A549 (cell line): Measurements from ENCODE around the gene ZNF747. TPM values are rescaled to one million over a fixed set of nuclear protein-coding genes. Genes with fewer than 3 reads are reported as not detected.
"Not testable (repeated sequence)": the region's sequence is repeated elsewhere in the genome, so short reads cannot be mapped to it uniquely, and the experiment has no call there.

Experiments
- ATAC-seq, 2 experiments: fragments of 200-7000 bp in 1 of 2; fragments of >200 bp in 1 of 2; cut with Nextera tagmentation in 1 of 2; cut with Tn5 transposase in 1 of 2; 3 replicates each; pipeline versions ENCODE4 v1.8.0 to v1.9.1; 2018 to 2020; ENCODE audit warnings: mild to moderate bottlenecking in 1 of 2, moderate library complexity in 1 of 2
- CTCF ChIA-PET: fragments of 300-600 bp; sonication (Branson Sonifier 250); formaldehyde crosslinking; extraction: SDS; loops from one replicate; lab custom pipeline; 2021; ENCODE audit warnings: antibody characterized with exemption, inconsistent platforms; lab: Yijun Ruan, JAX
- POLR2A ChIA-PET: fragments of 350-600 bp; formaldehyde crosslinking; extraction: SDS; loops from one replicate; lab custom pipeline; 2021; ENCODE audit warnings: antibody characterized with exemption, inconsistent platforms; lab: Yijun Ruan, JAX
- DNase-seq, 2 experiments: peaks; one replicate each; pipeline versions ENCODE4 v3.0.0 to v3.0.0-alpha.2; 2011 to 2016; ENCODE audit warnings: low read depth in 1 of 2, low spot score in 1 of 2
- FAIRE-seq: peaks from 2 replicates; lab custom pipeline; 2011; peaks lifted over from hg19 to GRCh38; lab: Jason Lieb, UNC
- H3K27ac ChIP-seq, 2 experiments: fragments of >200 bp; sonication (Bioruptor Twin); formaldehyde crosslinking; 3 replicates each; pipeline ENCODE4 v1.5.1; 2016 to 2017
- H3K4me1 ChIP-seq: fragments of >200 bp; sonication (Bioruptor Twin); formaldehyde crosslinking; 3 replicates; pipeline ENCODE4 v1.6.1; 2016
- H3K4me2 ChIP-seq: fragments of >200 bp; sonication (Bioruptor Twin); formaldehyde crosslinking; 3 replicates; pipeline ENCODE4 v1.6.1; 2016
- H3K4me3 ChIP-seq: fragments of >200 bp; sonication (Bioruptor Twin); formaldehyde crosslinking; 3 replicates; pipeline ENCODE4 v1.5.1; 2016
- H3K9me3 ChIP-seq: fragments of >200 bp; sonication (Bioruptor Twin); formaldehyde crosslinking; 3 replicates; pipeline ENCODE4 v1.6.1; 2016
- CBX2 ChIP-seq: fragments of 200-600 bp; sonication (generic); IDR thresholded peaks from 2 replicates; pipeline ENCODE4 v1.6.1; 2016; ENCODE audit warnings: low read depth, mild to moderate bottlenecking, borderline replicate concordance
- HOXB13 ChIP-seq: fragments of 250-450 bp; sonication (Bioruptor Pico); IDR thresholded peaks from 2 replicates; pipeline ENCODE4 v1.5.0; 2020; ENCODE audit warnings: low read depth, mild to moderate bottlenecking, moderate library complexity
- JUN ChIP-seq, 2 experiments: fragments of >200 bp; sonication (Bioruptor Twin); formaldehyde crosslinking; IDR thresholded peaks; 2 replicates in 1 of 2; 3 replicates in 1 of 2; pipeline ENCODE4 v1.6.1; 2016 to 2017
- MAFK ChIP-seq: fragments of 450-650 bp; IDR thresholded peaks from 2 replicates; pipeline ENCODE4 v1.6.1; 2014; ENCODE audit not compliant: partially characterized antibody
- PHF8 ChIP-seq: fragments of 200-600 bp; sonication (generic); IDR thresholded peaks from 2 replicates; pipeline ENCODE4 v1.6.1; 2016; ENCODE audit warnings: low read depth, mild to moderate bottlenecking, antibody characterized with exemption, moderate library complexity, borderline replicate concordance
- RCOR1 ChIP-seq: fragments of 150-350 bp; IDR thresholded peaks from 2 replicates; pipeline ENCODE4 v1.6.1; 2014; ENCODE audit warnings: antibody characterized with exemption, low read length, low read depth
- RNF2 ChIP-seq: fragments of 200-600 bp; sonication (generic); IDR thresholded peaks from 2 replicates; pipeline ENCODE4 v1.6.1; 2016; ENCODE audit warnings: low read depth, mild to moderate bottlenecking, antibody characterized with exemption, moderate library complexity, borderline replicate concordance
- TFCP2L1 ChIP-seq: fragments of 250-450 bp; sonication (Bioruptor Pico); IDR thresholded peaks from 2 replicates; pipeline ENCODE4 v1.5.0; 2021; ENCODE audit warnings: mild to moderate bottlenecking
- ZNF302 ChIP-seq: fragments of 250-450 bp; sonication (Bioruptor Pico); IDR thresholded peaks from 2 replicates; pipeline ENCODE4 v1.9.0; 2021; ENCODE audit warnings: inconsistent platforms, mild to moderate bottlenecking, moderate library complexity
- WGBS: methylation state at CpG from one replicate; pipeline ENCODE4 v1.1.6; 2017; ENCODE audit errors: missing lambda C conversion rate; 5-methylcytosine and 5-hydroxymethylcytosine counted together
- polyA plus RNA-seq, 4 experiments: library from polyadenylated mRNA; depleted of rRNA in 3 of 4; stranded (reverse); fragments of >200 nt; fragmentation: RNase III in 1 of 4; extraction: RNeasy Plus Mini Kit Qiagen cat#74134 plus additional on column Dnase treatment in 1 of 4; gene quantifications; 2 replicates in 3 of 4; 3 replicates in 1 of 4; pipeline ENCODE4 v1.2.3, GENCODE V29; 2011 to 2017
- TF ChIP-seq, protein P1 (sequence below): IDR thresholded peaks from 2 replicates; pipeline ENCODE4 v1.6.1; 2012
- TF ChIP-seq, protein P2 (sequence below): IDR thresholded peaks from 2 replicates; pipeline ENCODE4 v1.6.1; 2012; ENCODE audit warnings: low read depth, borderline replicate concordance
- TF ChIP-seq, protein P3 (sequence below): fragments of >200 bp; sonication (Bioruptor Twin); formaldehyde crosslinking; IDR thresholded peaks from 3 replicates; pipeline ENCODE4 v1.6.1; 2016
- TF ChIP-seq, protein P4 (sequence below): IDR thresholded peaks from 2 replicates; pipeline ENCODE4 v1.6.1; 2012
- TF ChIP-seq, protein P5 (sequence below): fragments of 250-450 bp; sonication (Bioruptor Pico); IDR thresholded peaks from 2 replicates; pipeline ENCODE4 v1.5.0; 2021; ENCODE audit warnings: mild to moderate bottlenecking, moderate library complexity, borderline replicate concordance

Gene ZNF747
- polyA plus RNA-seq, 2 of the 4 experiments (the other 2 are of a cell fraction) = 4.8 to 5.0 TPM

DNA sequence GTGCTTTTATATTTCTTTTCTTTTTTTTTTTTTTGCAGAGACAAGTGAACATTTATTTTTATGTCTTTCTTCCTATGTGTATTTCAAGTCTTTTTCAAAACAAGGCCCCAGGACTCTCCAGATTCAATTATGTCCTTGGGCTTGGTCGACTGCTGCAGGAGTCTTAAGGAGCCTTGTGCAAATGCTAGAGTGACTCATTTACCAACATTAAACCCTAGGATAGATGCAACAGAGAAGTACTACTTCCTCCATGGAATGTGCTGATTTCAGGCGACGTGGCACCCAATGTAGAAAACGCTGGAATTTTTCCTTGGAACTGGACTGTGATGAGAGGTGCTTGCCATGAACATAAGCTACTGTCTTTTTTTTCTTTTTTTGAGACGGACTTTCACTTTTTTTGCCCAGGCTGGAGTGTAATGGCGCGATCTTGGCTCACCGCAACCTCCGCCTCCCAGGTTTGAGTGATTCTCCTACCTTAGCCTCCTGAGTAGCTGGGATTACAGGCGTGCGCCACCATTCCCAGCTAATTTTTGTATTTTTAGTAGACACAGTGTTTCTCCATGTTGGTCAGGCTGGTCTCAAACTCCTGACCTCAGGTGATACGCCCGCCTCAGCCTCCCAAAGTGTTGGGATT, 1.9 kb upstream of the ZNF747 start:
- not testable (repeated sequence) for ATAC-seq, H3K4me3 ChIP-seq, H3K9me3 ChIP-seq, FAIRE-seq, DNase-seq, H3K27ac ChIP-seq
- 90% methylated on average over 13 of the region's 13 CpGs for WGBS
- Histone ChIP-seq H3K4me1 (peaks cover 20% of the 10 kb centered on the region; the same call in 2 of the 3 replicates), H3K4me2 (peak overlapping the region; percentile 87; the same call in 2 of the 3 replicates)
- CTCF ChIA-PET = interaction anchor here (0.6 to 2.2 kb wide), 6 partner anchors 16 to 98 kb away, joined by 4 to 9 read pairs (median 4); partner anchors contain the start of gene ZNF764
- POLR2A ChIA-PET = interaction anchor here (0.5 to 3.0 kb wide), 4 partner anchors 9 to 107 kb away, joined by 5 to 36 read pairs (median 6); partner anchors contain the start of genes DCTPP1 and ZNF764

DNA sequence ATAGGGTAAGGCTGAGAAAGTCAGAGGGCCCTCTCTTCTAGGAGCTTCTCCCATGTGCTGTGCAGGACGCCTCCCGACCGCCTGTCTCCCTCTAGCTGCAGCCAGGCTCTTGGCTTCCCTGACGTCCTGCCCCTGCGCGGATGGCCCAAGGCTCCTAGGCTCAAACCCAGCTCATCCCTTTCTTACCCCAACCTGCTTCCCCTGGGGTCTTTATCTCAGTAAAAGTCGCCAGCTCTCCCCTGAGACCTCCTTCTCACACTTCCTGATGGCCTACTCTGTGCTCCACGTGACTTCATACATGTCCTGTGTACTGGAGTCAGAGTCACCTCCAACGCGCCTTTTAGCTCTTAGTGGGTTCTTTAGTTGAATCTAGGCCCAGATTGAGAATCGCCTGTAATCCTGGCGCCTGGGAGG, 1.1 kb upstream of the ZNF747 start:
- WGBS = 69% methylated on average over 12 of the region's 12 CpGs
- FAIRE-seq (no peak), DNase-seq (peak in 1 of 2 experiments; percentile 67), ATAC-seq (peak; percentile 47 to 68; a peak in 4 of 6 replicates)
- Histone ChIP-seq H3K4me2 (peak overlapping the region; percentile 87), H3K9me3 (no peaks in the 10 kb centered on the region), H3K4me1 (peaks cover 13% of the 10 kb centered on the region; the same call in 2 of the 3 replicates), H3K4me3 (peak overlapping the region; percentile 52), H3K27ac (peak overlapping the region; percentile 89 to 93; a peak in 5 of 6 replicates)
- CTCF ChIA-PET = interaction anchor here (0.7 to 2.8 kb wide), 10 partner anchors 10 to 106 kb away, joined by 3 to 12 read pairs (median 8); partner anchors contain the start of genes DCTPP1, ZNF764, ZNF768 and ZNF785
- no peak for TF ChIP-seq PHF8
- no peak for TF ChIP-seq CBX2
- POLR2A ChIA-PET = interaction anchor here (0.5 to 3.0 kb wide), 8 partner anchors 9 to 106 kb away, joined by 3 to 36 read pairs (median 6); partner anchors contain the start of genes DCTPP1, ZNF688 and ZNF764

DNA sequence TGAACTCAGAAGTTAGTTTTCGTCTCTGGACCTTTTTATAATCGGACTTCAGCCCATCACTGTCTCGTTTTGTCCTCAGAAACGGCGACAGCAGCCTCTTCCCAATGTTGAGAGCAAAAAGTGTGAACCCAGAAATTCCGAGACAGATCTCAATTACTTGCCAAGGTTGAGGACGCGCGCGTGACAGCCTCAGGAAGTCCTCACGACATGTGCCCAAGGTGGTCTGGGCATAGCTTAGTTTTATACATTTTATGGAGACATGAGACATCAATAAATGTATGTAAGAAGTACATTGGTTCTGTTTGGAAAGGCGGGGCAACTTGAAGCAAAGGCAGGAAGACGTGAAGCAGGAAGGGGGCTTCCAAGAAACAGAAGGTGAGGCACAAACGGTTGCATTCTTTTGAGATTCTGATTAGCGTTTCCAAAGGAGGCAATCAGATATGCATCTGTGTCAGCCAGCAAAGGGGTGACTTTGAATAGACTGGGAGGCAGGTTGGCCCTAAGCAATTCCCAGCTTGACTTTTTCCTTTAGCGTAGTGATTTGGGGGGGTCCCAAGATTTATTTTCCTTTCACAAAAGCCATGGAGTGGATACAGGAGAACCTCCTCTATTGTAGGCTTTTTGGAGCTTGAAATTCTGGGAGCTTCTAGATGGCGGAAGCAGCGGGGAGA, 583 bp upstream of the ZNF747 start:
- peak; percentile 6 to 9; a peak in 3 of 6 replicates for ATAC-seq
- CTCF ChIA-PET = interaction anchor here (0.6 to 2.8 kb wide), 10 partner anchors 10 to 105 kb away, joined by 3 to 12 read pairs (median 8); partner anchors contain the start of genes DCTPP1, ZNF764, ZNF768 and ZNF785
- no peak for DNase-seq

More for the DNA sequence above, 583 bp upstream of the ZNF747 start:
- TF ChIP-seq ZNF302 (CRISPR knock-in tag) = 0 out of 2 replicates have a peak, but pooled peaks have one; percentile 24
- peak; percentile 12 to 50; a peak in 2 of 5 replicates for TF ChIP-seq JUN (IDR thresholded peaks at IDR 0.05)
- TF ChIP-seq, protein P1, sequence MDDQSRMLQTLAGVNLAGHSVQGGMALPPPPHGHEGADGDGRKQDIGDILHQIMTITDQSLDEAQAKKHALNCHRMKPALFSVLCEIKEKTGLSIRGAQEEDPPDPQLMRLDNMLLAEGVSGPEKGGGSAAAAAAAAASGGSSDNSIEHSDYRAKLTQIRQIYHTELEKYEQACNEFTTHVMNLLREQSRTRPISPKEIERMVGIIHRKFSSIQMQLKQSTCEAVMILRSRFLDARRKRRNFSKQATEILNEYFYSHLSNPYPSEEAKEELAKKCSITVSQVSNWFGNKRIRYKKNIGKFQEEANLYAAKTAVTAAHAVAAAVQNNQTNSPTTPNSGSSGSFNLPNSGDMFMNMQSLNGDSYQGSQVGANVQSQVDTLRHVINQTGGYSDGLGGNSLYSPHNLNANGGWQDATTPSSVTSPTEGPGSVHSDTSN = no peak
- TF ChIP-seq RCOR1 = no peak
- TF ChIP-seq, protein P2, sequence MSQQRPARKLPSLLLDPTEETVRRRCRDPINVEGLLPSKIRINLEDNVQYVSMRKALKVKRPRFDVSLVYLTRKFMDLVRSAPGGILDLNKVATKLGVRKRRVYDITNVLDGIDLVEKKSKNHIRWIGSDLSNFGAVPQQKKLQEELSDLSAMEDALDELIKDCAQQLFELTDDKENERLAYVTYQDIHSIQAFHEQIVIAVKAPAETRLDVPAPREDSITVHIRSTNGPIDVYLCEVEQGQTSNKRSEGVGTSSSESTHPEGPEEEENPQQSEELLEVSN = peak; percentile 67; the same call in 1 of the 2 replicates
- TF ChIP-seq RNF2 = peak; percentile 78; the same call in 1 of the 2 replicates
- no peak for TF ChIP-seq TFCP2L1 (CRISPR knock-in tag)
- TF ChIP-seq MAFK = no peak
- TF ChIP-seq HOXB13 (CRISPR knock-in tag) = 0 out of 2 replicates have a peak, but pooled peaks have one; percentile 60
- TF ChIP-seq, protein P3, sequence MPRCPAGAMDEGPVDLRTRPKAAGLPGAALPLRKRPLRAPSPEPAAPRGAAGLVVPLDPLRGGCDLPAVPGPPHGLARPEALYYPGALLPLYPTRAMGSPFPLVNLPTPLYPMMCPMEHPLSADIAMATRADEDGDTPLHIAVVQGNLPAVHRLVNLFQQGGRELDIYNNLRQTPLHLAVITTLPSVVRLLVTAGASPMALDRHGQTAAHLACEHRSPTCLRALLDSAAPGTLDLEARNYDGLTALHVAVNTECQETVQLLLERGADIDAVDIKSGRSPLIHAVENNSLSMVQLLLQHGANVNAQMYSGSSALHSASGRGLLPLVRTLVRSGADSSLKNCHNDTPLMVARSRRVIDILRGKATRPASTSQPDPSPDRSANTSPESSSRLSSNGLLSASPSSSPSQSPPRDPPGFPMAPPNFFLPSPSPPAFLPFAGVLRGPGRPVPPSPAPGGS = peak; percentile 73; the same call in 1 of the 3 replicates
- TF ChIP-seq, protein P4, sequence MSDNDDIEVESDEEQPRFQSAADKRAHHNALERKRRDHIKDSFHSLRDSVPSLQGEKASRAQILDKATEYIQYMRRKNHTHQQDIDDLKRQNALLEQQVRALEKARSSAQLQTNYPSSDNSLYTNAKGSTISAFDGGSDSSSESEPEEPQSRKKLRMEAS = peak; percentile 71
- TF ChIP-seq, protein P5, sequence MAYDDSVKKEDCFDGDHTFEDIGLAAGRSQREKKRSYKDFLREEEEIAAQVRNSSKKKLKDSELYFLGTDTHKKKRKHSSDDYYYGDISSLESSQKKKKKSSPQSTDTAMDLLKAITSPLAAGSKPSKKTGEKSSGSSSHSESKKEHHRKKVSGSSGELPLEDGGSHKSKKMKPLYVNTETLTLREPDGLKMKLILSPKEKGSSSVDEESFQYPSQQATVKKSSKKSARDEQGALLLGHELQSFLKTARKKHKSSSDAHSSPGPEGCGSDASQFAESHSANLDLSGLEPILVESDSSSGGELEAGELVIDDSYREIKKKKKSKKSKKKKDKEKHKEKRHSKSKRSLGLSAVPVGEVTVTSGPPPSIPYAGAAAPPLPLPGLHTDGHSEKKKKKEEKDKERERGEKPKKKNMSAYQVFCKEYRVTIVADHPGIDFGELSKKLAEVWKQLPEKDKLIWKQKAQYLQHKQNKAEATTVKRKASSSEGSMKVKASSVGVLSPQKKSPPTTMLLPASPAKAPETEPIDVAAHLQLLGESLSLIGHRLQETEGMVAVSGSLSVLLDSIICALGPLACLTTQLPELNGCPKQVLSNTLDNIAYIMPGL (CRISPR knock-in tag) = 0 out of 2 replicates have a peak, but pooled peaks have one; percentile 39
- H3K9me3 ChIP-seq = no peaks in the 10 kb centered on the region
- whole genome bisulfite sequencing = 25% methylated on average over 18 of the region's 18 CpGs
- FAIRE-seq = no peak
- H3K4me2 ChIP-seq = peak overlapping the region; percentile 87
- H3K4me1 ChIP-seq = peaks cover 13% of the 10 kb centered on the region; the same call in 2 of the 3 replicates
- peak overlapping the region; percentile 89 to 93 for H3K27ac ChIP-seq
- peak overlapping the region; percentile 52 for H3K4me3 ChIP-seq
- POLR2A ChIA-PET = interaction anchor here (0.6 to 3.0 kb wide), 12 partner anchors 8 to 263 kb away, joined by 3 to 36 read pairs (median 5); partner anchors contain the start of genes DCTPP1, ZNF688, ZNF689 and ZNF764
